Activated CD4-positive, alpha-beta T cell treated with anti-CD3 and anti-CD28 coated beads, Interleukin-2, amount 10 ng/mL, durations not matched to agents 24 days and 14 days (primary cell): ENCODE results near the gene TLK1. TPM values are rescaled to one million over a fixed set of nuclear protein-coding genes. Genes with fewer than 3 reads are reported as not detected.

Experiments
- DNase-seq: peaks from one replicate; pipeline ENCODE4 v3.0.0; 2022
- H3K27ac Mint-ChIP-seq: one replicate; pipeline ENCODE4 v1.8.0; 2022; ENCODE audit warnings: mild to moderate bottlenecking, mixed read lengths
- H3K27me3 Mint-ChIP-seq: one replicate; pipeline ENCODE4 v1.8.0; 2022; ENCODE audit warnings: mixed read lengths
- H3K36me3 Mint-ChIP-seq: one replicate; pipeline ENCODE4 v1.8.0; 2022; ENCODE audit warnings: low read depth, mild to moderate bottlenecking, mixed read lengths
- H3K4me1 Mint-ChIP-seq: one replicate; pipeline ENCODE4 v1.8.0; 2021; ENCODE audit warnings: mixed read lengths
- H3K4me3 Mint-ChIP-seq: one replicate; pipeline ENCODE4 v1.8.0; 2022; ENCODE audit warnings: mild to moderate bottlenecking, moderate library complexity, mixed read lengths
- H3K9me3 Mint-ChIP-seq: one replicate; pipeline ENCODE4 v1.8.0; 2021; ENCODE audit warnings: mixed read lengths
- intact Hi-C: fragments of 100-400 bp; cut with micrococcal nuclease; formaldehyde crosslinking; loops from one replicate; pipeline ENCODE4 v1.15.1; 2023
- total RNA-seq: library from RNA; stranded (reverse); gene quantifications from 2 replicates; pipeline ENCODE4 v1.2.3, GENCODE V29; 2022

Gene TLK1
- total RNA-seq, 1 donor from 2014 or later = 94.9 TPM

DNA sequence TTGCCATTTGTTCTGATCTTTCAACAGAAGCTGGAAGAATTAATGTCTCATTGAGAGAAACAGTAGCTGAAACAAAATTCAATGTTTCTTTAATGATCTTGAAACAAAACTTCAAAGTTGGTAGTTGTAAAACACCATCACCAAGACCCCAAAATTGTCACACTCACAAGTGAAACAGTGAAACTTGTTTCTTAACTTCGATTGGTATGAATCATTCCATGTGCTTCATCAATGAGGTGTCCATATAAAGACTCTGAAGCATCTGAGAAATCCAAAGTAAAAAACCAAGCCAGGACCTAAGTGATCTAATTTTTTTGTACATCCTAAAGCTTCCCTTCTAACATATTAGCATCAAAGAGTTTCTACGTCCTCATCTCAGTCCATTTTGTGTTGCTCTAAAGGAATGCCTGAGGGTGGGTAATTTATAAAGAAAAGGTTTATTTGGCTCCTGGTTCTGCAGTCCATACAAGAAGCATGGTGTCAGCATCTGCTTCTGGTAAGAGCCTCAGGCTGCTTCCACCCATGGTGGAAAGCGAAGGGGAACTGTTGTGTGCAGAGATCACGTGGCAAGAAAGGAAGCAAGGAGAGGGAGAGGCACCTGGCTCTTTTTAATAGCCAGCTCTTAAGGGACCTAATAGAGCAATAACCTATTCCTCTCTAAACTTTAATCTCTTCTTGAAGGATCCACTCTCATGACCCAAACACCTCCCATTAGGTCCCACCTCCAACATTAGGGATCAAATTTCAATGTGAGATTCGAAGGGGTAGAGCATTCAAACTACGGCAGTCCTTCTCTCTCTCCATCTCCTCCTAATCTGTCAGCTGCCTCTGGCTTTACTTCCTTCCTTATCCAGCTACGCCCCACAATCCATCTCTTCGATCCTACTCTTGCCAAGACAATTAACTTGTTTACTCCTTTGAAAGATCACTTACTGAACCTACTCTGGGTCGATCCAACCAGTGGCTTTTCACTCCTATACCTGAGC, 20.7 kb upstream of the TLK1 start:
- no peaks in the 10 kb centered on the region for H3K4me1 Mint-ChIP-seq
- H3K4me3 Mint-ChIP-seq = no peak overlapping the region
- intact Hi-C loops = no loop called here
- no peak for DNase-seq
- H3K27me3 Mint-ChIP-seq = peaks cover 3% of the 10 kb centered on the region
- no peak overlapping the region for H3K27ac Mint-ChIP-seq
- H3K9me3 Mint-ChIP-seq = peaks cover 4% of the 10 kb centered on the region
- H3K36me3 Mint-ChIP-seq = no peaks in the 10 kb centered on the region

DNA sequence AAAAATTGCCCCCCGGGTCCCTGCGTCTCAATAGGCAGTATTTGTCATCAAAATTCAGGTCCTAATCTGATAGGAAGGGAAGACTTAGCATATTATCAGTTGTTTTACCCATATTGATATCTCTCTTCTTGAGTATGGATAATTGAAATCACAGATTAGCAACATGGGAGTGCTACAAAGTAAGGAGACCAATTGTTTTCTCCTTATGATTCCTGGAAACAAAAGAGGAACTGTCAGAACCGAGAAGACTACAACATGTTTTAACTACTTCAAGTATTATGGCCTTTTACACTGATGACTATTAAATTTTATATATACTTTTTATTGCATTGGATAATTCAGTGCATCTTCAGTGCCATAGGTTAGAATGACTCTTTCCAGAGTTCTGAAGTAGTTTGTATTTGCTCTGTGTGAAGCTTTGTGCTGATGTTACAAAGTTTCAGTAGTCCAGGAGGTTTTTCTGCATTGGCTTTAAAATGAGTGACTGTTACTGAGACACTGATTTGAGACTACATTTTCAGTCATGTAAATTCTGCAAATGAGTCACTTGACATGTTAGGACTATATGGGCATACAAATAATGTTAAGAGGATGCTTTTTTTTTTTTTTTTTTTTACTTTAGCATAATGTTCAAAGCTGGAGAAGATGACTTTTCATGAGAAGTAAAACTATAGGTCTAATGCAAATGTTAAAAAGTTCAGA, 19.7 kb upstream of the TLK1 start:
- no peak for DNase-seq
- intact Hi-C loops = no loop called here
- no peak overlapping the region for H3K4me3 Mint-ChIP-seq
- H3K36me3 Mint-ChIP-seq = no peaks in the 10 kb centered on the region
- H3K9me3 Mint-ChIP-seq = peaks cover 4% of the 10 kb centered on the region
- H3K27me3 Mint-ChIP-seq = peaks cover 5% of the 10 kb centered on the region
- H3K27ac Mint-ChIP-seq = no peak overlapping the region
- H3K4me1 Mint-ChIP-seq = no peaks in the 10 kb centered on the region

DNA sequence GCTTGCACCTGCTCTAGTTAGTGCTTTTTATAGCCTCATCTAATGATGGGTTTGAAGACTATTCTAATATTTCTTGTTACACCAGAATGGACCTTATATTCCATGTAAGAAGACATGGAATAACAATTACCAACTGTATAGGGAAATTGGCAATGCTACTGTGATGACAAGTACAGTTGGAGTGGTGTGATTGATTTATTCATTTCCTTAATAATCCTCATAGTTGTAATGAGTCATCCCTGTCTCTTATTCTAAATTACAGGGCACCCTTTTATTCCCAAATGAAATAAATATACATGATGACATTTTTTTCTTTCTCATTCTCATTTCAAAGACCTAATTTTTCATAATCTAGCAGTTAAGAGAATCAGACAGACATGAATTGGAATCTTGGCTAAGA, 18.3 kb upstream of the TLK1 start:
- Mint-ChIP-seq H3K36me3 (no peaks in the 10 kb centered on the region), H3K27ac (no peak overlapping the region), H3K9me3 (no peaks in the 10 kb centered on the region), H3K4me1 (no peaks in the 10 kb centered on the region), H3K27me3 (peaks cover 3% of the 10 kb centered on the region), H3K4me3 (no peak overlapping the region)
- no peak for DNase-seq
- intact Hi-C loops = no loop called here

DNA sequence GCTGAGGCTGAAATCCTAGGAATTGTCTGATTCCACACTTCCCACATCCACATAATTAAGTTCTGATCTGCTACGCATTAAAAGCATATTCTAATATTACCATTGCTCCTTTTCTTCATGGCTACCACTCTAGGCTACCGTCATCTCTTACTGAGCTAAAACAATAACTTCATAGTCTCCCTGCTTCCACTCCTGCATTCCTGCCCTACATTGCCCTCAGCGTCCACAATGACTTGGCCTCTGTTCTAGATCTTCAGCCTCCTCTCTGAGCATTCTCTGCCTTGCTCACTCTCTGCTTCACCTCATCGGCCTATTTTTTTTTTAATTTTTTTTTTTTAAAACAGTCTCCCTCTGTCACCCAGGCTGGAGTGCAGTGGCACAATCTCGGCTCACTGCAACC, 15.8 kb upstream of the TLK1 start:
- intact Hi-C loops = no loop called here
- Mint-ChIP-seq H3K36me3 (peaks cover 3% of the 10 kb centered on the region), H3K9me3 (no peaks in the 10 kb centered on the region), H3K27me3 (peaks cover 2% of the 10 kb centered on the region), H3K27ac (no peak overlapping the region), H3K4me1 (peaks cover 4% of the 10 kb centered on the region), H3K4me3 (no peak overlapping the region)
- DNase-seq = no peak

DNA sequence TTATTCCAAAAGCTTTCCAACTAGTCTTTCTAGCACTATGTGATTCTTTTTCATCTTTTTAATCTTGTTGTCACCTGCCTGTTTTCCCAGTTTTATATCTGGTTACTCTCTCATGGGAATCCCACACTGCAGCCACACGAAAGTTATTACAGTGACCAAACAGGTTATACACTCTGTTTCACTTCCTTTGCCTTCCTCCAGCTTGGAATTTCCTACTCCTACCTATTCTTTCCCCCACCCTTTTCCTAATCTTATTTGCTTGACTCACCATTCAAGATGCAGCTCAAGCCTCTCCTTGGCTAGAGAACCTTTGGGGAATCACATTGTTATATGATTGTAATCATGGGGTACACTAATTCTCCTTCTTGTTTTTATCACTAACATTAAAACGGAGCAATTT, 13.4 kb upstream of the TLK1 start:
- H3K4me3 Mint-ChIP-seq = no peak overlapping the region
- H3K9me3 Mint-ChIP-seq = no peaks in the 10 kb centered on the region
- intact Hi-C loops = no loop called here
- peaks cover 3% of the 10 kb centered on the region for H3K36me3 Mint-ChIP-seq
- H3K27me3 Mint-ChIP-seq = peaks cover 5% of the 10 kb centered on the region
- H3K27ac Mint-ChIP-seq = no peak overlapping the region
- no peak for DNase-seq
- H3K4me1 Mint-ChIP-seq = peaks cover 4% of the 10 kb centered on the region

DNA sequence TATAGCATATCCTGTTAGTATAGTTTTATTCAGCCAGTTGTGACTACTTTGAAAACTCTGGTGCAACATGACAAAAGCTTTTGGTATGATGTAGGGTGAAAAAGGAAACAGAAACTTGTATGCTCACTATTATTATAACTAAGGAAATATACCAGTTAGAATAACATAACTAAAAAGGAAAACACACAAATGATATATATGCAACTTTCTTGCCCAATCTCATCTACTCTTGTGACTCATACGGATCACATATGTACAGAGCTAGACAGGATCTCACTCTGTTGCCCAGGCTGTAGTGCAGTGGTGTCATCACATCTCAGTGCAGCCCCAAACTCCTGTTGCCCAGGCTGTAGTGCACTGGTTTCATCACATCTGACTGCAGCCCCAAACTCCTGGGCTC, 12.4 kb upstream of the TLK1 start:
- Mint-ChIP-seq H3K4me1 (peaks cover 4% of the 10 kb centered on the region), H3K9me3 (no peaks in the 10 kb centered on the region), H3K27me3 (peaks cover 5% of the 10 kb centered on the region), H3K27ac (no peak overlapping the region), H3K4me3 (no peak overlapping the region), H3K36me3 (peaks cover 3% of the 10 kb centered on the region)
- intact Hi-C loops = loop anchor here (1.0 kb wide), 3 partner anchors 10 to 146 kb away; no protein-coding TSS in a partner anchor
- DNase-seq = no peak

DNA sequence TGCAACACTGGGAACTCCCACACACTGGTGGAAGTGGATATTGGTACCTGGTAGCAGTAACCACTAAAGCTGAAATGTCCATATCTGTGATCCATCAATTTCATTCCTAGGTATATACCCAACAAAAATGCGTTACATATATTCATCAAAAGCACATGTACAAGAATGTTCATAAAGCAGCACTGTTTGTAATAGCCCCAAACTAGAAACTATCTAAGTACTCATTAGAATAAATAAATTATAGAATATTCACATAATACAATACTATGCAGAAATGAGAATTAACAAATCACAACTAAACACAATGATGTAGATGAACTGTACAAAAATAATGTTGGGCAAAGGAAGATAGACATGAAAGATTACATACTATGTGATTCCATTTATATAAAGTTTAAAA, 11.1 kb upstream of the TLK1 start:
- H3K27ac Mint-ChIP-seq = no peak overlapping the region
- H3K4me3 Mint-ChIP-seq = no peak overlapping the region
- H3K27me3 Mint-ChIP-seq = peaks cover 5% of the 10 kb centered on the region
- peaks cover 3% of the 10 kb centered on the region for H3K36me3 Mint-ChIP-seq
- H3K9me3 Mint-ChIP-seq = no peaks in the 10 kb centered on the region
- DNase-seq = no peak
- peaks cover 7% of the 10 kb centered on the region for H3K4me1 Mint-ChIP-seq
- intact Hi-C loops = no loop called here

DNA sequence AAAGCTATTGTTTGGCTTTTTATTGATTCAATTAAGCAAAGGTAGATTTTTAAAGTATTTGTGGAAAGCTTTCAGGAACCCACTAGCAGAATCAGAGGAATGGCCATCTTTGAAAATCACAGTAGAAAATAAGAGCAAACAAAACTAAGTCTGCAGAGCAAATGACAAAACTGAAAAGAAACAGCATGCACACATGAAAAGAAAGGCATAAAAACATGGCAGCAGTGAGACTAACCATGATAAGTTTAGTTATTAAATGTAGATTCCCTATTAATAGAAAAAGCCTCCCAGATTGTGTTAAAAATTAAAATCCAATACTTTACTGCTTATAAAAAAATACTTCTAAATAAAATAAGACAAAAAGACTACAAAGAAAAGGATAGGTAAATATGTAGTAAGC, 9.1 kb upstream of the TLK1 start:
- H3K4me1 Mint-ChIP-seq = peaks cover 7% of the 10 kb centered on the region
- intact Hi-C loops = no loop called here

DNA sequence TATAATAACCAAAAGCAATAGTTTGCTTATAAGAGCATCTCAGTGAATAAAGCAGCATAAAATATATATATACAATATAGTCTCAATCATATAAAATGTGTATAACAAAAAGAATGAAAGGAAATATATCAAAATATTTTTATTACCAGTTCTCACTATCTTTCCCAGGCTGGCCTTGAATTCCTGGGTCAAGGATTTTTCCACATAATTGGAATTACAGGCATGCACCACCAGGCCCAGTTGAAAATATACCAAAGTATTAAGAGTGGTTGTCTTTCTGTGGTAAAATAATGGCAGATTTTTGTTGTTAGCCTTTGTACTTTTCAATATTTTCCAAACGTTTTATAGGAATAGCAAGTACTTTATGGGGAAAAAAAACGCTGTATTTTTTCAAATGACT, 8.6 kb upstream of the TLK1 start:
- H3K4me3 Mint-ChIP-seq = no peak overlapping the region
- intact Hi-C loops = no loop called here
- H3K4me1 Mint-ChIP-seq = peaks cover 7% of the 10 kb centered on the region
- H3K9me3 Mint-ChIP-seq = no peaks in the 10 kb centered on the region
- no peak for DNase-seq
- H3K36me3 Mint-ChIP-seq = peaks cover 3% of the 10 kb centered on the region
- no peak overlapping the region for H3K27ac Mint-ChIP-seq
- H3K27me3 Mint-ChIP-seq = peaks cover 3% of the 10 kb centered on the region

More for the DNA sequence above, 9.1 kb upstream of the TLK1 start:
- Mint-ChIP-seq H3K4me3 (no peak overlapping the region), H3K27me3 (peaks cover 3% of the 10 kb centered on the region), H3K9me3 (no peaks in the 10 kb centered on the region), H3K36me3 (peaks cover 3% of the 10 kb centered on the region), H3K27ac (no peak overlapping the region)
- no peak for DNase-seq

DNA sequence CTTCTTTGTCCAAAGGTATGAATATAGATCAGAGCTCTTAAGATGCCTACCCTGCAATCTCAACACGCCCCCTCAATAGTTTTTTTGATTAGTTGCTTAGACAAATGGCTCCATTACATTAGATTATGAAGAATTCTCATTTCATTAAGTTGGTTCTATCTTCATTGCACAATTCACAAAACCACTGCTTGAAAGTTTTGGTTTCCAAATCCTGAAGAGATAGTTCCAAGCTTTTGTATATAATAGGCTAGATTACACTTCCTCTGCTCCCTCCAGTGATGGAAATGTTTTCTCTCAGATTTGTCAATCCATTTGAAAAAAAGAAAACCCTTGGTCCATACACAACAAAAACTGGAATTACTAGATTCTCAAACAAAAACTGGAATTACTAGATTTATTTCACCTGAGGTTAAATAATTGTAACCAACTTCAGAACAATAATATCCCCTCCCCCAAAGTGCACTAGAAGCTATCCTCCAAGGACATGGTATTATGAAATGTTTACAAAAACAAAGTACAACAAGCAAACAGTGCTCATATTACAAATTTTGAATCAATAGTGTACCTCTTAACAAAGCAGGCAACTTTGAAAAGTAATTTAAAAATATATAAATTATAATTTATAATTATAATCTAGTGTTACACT, 6.8 kb upstream of the TLK1 start:
- intact Hi-C loops = no loop called here
- Mint-ChIP-seq H3K27me3 (peaks cover 3% of the 10 kb centered on the region), H3K36me3 (peaks cover 2% of the 10 kb centered on the region), H3K9me3 (no peaks in the 10 kb centered on the region), H3K4me3 (no peak overlapping the region), H3K4me1 (peaks cover 21% of the 10 kb centered on the region), H3K27ac (no peak overlapping the region)
- no peak for DNase-seq

DNA sequence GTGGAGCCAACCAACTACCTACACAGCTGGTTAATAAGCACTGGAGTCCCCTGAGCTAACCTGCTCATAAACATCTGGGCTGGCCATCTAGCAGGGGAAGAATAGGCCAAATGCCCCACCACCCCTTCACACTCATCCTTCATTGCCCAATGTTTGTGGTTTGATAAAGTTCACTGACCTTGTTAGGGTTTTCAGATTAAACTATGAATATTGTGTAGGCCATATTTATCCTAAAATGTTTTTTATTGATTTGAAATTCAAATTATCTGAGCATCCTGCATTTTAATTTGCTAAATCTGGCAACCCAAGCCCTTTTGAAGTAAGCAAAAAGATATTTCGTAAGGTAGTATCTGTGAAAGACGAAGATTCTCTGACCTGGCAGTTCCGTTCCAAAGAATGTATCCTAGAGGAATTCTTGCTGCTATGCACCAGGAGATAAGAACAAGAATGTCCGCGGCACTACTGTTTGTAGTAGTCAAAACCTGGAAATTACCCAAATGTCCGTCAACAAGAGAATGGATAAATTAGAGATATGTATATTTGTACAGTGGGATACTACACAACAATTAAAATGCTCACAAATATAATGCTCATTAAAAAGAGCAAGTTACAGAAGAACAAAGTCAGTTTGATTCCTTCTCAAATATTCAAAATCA, 5.8 kb upstream of the TLK1 start:
- no peak overlapping the region for H3K4me3 Mint-ChIP-seq
- DNase-seq = no peak
- H3K36me3 Mint-ChIP-seq = peaks cover 2% of the 10 kb centered on the region
- no peak overlapping the region for H3K27ac Mint-ChIP-seq
- intact Hi-C loops = no loop called here
- H3K4me1 Mint-ChIP-seq = peaks cover 29% of the 10 kb centered on the region
- H3K9me3 Mint-ChIP-seq = no peaks in the 10 kb centered on the region
- peaks cover 3% of the 10 kb centered on the region for H3K27me3 Mint-ChIP-seq

DNA sequence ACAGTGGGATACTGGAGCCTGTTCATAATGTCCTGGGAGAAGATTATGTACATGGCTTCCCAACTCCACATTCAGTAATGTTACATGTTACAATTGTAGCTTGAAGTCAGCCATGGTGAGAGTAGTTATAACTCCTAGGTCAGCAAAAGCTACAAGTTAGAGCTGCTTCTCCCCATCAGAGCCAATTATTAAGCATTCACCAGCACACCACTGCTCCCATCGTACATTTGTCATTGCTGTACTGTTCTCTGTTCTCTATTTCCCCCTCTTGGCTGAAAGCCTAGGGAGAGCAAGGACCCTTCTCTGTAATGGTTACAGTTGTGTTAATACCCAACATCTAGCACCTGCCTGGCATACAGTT, 5.3 kb upstream of the TLK1 start:
- no peaks in the 10 kb centered on the region for H3K9me3 Mint-ChIP-seq
- no peak overlapping the region for H3K27ac Mint-ChIP-seq
- H3K36me3 Mint-ChIP-seq = peaks cover 2% of the 10 kb centered on the region
- intact Hi-C loops = no loop called here
- peaks cover 31% of the 10 kb centered on the region for H3K4me1 Mint-ChIP-seq
- DNase-seq = peak; percentile 37
- H3K27me3 Mint-ChIP-seq = peaks cover 3% of the 10 kb centered on the region
- H3K4me3 Mint-ChIP-seq = no peak overlapping the region

DNA sequence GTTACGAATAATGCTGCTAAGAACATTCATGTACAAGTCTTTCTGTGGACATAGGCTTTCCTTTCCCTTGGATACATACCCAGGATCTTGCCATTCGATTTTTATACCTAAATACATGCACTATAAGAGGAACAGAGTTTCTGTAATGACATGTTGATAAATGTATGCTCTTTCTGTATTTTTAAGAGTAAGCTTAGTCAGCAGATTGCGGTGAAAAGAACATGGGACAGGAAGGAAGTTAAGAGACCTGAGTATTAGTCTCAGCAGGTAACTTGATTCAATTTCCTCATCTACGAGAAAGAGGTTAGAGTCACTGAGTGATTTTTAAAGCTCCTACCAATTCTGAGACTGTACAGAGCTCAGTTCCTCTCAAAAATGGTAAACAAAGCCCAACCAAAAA, 2.6 kb upstream of the TLK1 start:
- H3K4me1 Mint-ChIP-seq = peaks cover 33% of the 10 kb centered on the region
- DNase-seq = peak; percentile 66
- H3K36me3 Mint-ChIP-seq = peaks cover 2% of the 10 kb centered on the region
- no peaks in the 10 kb centered on the region for H3K9me3 Mint-ChIP-seq
- H3K4me3 Mint-ChIP-seq = peak overlapping the region; percentile 87
- intact Hi-C loops = loop anchor here (1.0 to 5.0 kb wide), 4 partner anchors 10 to 359 kb away; partner anchors contain the start of gene CYBRD1
- peak overlapping the region; percentile 86 for H3K27ac Mint-ChIP-seq
- no peaks in the 10 kb centered on the region for H3K27me3 Mint-ChIP-seq
